Activated CD8-positive, alpha-beta memory T cell treated with anti-CD3 and anti-CD28 coated beads, Interleukin-2, amount 50 U/mL, for 24 hours (primary cell): ENCODE results near the gene OPN4.

Source experiments
- DNase-seq: peaks from one replicate; pipeline ENCODE4 v3.0.0-alpha.2; 2020; ENCODE audit errors: extremely low read depth

Gene OPN4

GRCh38 chr10:86678999-86679792 is 24.8 kb downstream of the OPN4 start:
- no peak for DNase-seq

GRCh38 chr10:86681047-86681446 is 26.7 kb downstream of the OPN4 start:
- no peak for DNase-seq

- no peak for DNase-seq
These were observed 27.5 kb downstream of the OPN4 start for GRCh38 chr10:86681722-86682386.

GRCh38 chr10:86682675-86683074 is 28.3 kb downstream of the OPN4 start:
- DNase-seq = no peak

GRCh38 chr10:86684331-86685097 is 30.2 kb downstream of the OPN4 start:
- DNase-seq = no peak

- no peak for DNase-seq
These were observed 31.1 kb downstream of the OPN4 start for GRCh38 chr10:86685416-86685815.

GRCh38 chr10:86685893-86686632 is 31.7 kb downstream of the OPN4 start:
- DNase-seq = no peak

GRCh38 chr10:86686972-86687371 is 32.6 kb downstream of the OPN4 start:
- no peak for DNase-seq

- no peak for DNase-seq
These were observed 33.4 kb downstream of the OPN4 start for GRCh38 chr10:86687750-86688149.

- DNase-seq = peak; percentile 28
These were observed 34.1 kb downstream of the OPN4 start for GRCh38 chr10:86688398-86688921.

- no peak for DNase-seq
These were observed 34.8 kb downstream of the OPN4 start for GRCh38 chr10:86689146-86689545.

- no peak for DNase-seq
These were observed 35.9 kb downstream of the OPN4 start for GRCh38 chr10:86690231-86690630.

- DNase-seq = no peak
These were observed 36.3 kb downstream of the OPN4 start for GRCh38 chr10:86690657-86691084.

- DNase-seq = no peak
These were observed 37.1 kb downstream of the OPN4 start for GRCh38 chr10:86691333-86692022.

GRCh38 chr10:86692023-86692514 is 37.7 kb downstream of the OPN4 start:
- no peak for DNase-seq

- DNase-seq = no peak
These were observed 38.3 kb downstream of the OPN4 start for GRCh38 chr10:86692664-86693063.

GRCh38 chr10:86693275-86693674 is 38.9 kb downstream of the OPN4 start:
- no peak for DNase-seq

- no peak for DNase-seq
These were observed 39.5 kb downstream of the OPN4 start for GRCh38 chr10:86693721-86694369.

GRCh38 chr10:86698207-86698940 is 44.0 kb downstream of the OPN4 start:
- DNase-seq = no peak

GRCh38 chr10:86699125-86699524 is 44.8 kb downstream of the OPN4 start:
- no peak for DNase-seq
